GM12878 (cell line): Measurements from ENCODE around the gene DOHH. TPM values are rescaled to one million over a fixed set of nuclear protein-coding genes. Genes with fewer than 3 reads are reported as not detected.
A peak's percentile ranks its signal among the peaks of the same experiment; 100 is the strongest.

Experiments used
- CEBPZ ChIP-seq: fragments of 150-350 bp; IDR thresholded peaks from 2 replicates; pipeline ENCODE4 v1.6.1; 2016; ENCODE audit warnings: low read depth, low read length
- CREB1 ChIP-seq: IDR thresholded peaks from 2 replicates; pipeline ENCODE4 v1.6.1; 2012; ENCODE audit warnings: low read depth, mild to moderate bottlenecking, inconsistent platforms
- FOS ChIP-seq: IDR thresholded peaks from 3 replicates; pipeline ENCODE4 v1.6.1; 2011; ENCODE audit warnings: borderline replicate concordance; ENCODE audit not compliant: insufficient read length; ENCODE audit errors: extremely low read depth
- HDGF ChIP-seq: fragments of 450-650 bp; IDR thresholded peaks from 2 replicates; pipeline ENCODE4 v1.6.1; 2016; ENCODE audit warnings: antibody characterized with exemption
- IRF3 ChIP-seq: fragments of 450-650 bp; IDR thresholded peaks from 2 replicates; pipeline ENCODE4 v1.6.1; 2014; ENCODE audit warnings: mild to moderate bottlenecking
- JUND ChIP-seq: IDR thresholded peaks from 2 replicates; pipeline ENCODE4 v1.6.1; 2012; ENCODE audit warnings: low read depth, mild to moderate bottlenecking, low read length, improper control_type of control experiment, moderate library complexity
- MXI1 ChIP-seq: fragments of 150-350 bp; IDR thresholded peaks from 2 replicates; pipeline ENCODE4 v1.6.1; 2011; ENCODE audit warnings: low read depth, mild to moderate bottlenecking, inconsistent platforms, low read length, improper control_type of control experiment
- NBN ChIP-seq: fragments of 450-650 bp; IDR thresholded peaks from 2 replicates; pipeline ENCODE4 v1.6.1; 2016
- PAX8 ChIP-seq: fragments of 450-650 bp; IDR thresholded peaks from 2 replicates; pipeline ENCODE4 v1.6.1; 2017; ENCODE audit warnings: mild to moderate bottlenecking, moderate library complexity
- RAD51 ChIP-seq: fragments of 450-650 bp; IDR thresholded peaks from 2 replicates; pipeline ENCODE4 v1.6.1; 2016; ENCODE audit warnings: moderate library complexity, mild to moderate bottlenecking, inconsistent platforms
- RELB ChIP-seq: fragments of 450-650 bp; IDR thresholded peaks from 2 replicates; pipeline ENCODE4 v1.6.1; 2017; ENCODE audit warnings: low read depth, mild to moderate bottlenecking, moderate library complexity
- SIX5 ChIP-seq: IDR thresholded peaks from 2 replicates; pipeline ENCODE4 v1.6.1; 2011; ENCODE audit warnings: mild to moderate bottlenecking, low read depth, low read length, moderate library complexity; ENCODE audit not compliant: severe bottlenecking
- SUPT20H ChIP-seq: IDR thresholded peaks from 2 replicates; pipeline ENCODE4 v1.6.1; 2011; ENCODE audit warnings: low read depth, mild to moderate bottlenecking, low read length, moderate library complexity, borderline replicate concordance; ENCODE audit not compliant: control insufficient read depth
- ZBTB4 ChIP-seq: fragments of 450-650 bp; formaldehyde crosslinking; IDR thresholded peaks from 2 replicates; pipeline ENCODE4 v1.4.0; 2022; ENCODE audit warnings: mild to moderate bottlenecking, moderate library complexity
- ZNF274 ChIP-seq: IDR thresholded peaks from one replicate; pipeline ENCODE4 v1.8.0; 2011; ENCODE audit not compliant: insufficient read length, insufficient read depth
- ZNF687 ChIP-seq: fragments of 450-650 bp; IDR thresholded peaks from 2 replicates; pipeline ENCODE4 v1.6.1; 2017; ENCODE audit warnings: mild to moderate bottlenecking, moderate library complexity
- polyA plus RNA-seq, 11 experiments: library from polyadenylated mRNA; depleted of rRNA in 4 of 11; unstranded in 6 of 11; stranded (reverse) in 5 of 11; fragments of >200 nt; fragmentation: Nextera tagmentation in 4 of 11; fragmentation: Illumina TruSeq in 1 of 11; extraction: Ambion mirVana in 4 of 11; extraction: Trizol in 1 of 11; gene quantifications; 1 replicate in 1 of 11; 2 replicates in 10 of 11; pipeline versions ENCODE4 v1.2.1 to v1.2.3, GENCODE V29; 2011 to 2016; ENCODE audit warnings: inconsistent platforms in 2 of 11, missing spikeins in 2 of 11, low read depth in 1 of 11
- total RNA-seq, 4 experiments: library from RNA; depleted of rRNA in 3 of 4; stranded (reverse); fragments of >200 nt in 3 of 4; fragmentation: Illumina TruSeq in 1 of 4; extraction: Trizol in 1 of 4; gene quantifications; 2 replicates each; pipeline versions ENCODE4 v1.2.1 to v1.2.3, GENCODE V29; 2013 to 2021

The DOHH gene
- total and polyA plus RNA-seq, 10 of the 15 experiments (the other 5 are each of a cell fraction or from before 2014, with no cell fraction given) = 0.11 to 28.6 (median 11.7) TPM

- TF ChIP-seq CREB1 (no peak; the same call in 1 of the 2 replicates), RAD51 (peak; percentile 97), NBN (peak; percentile 93; the same call in 1 of the 2 replicates), JUND (peak; percentile 99), IRF3 (peak; percentile 67), RELB (peak; percentile 99), ZNF687 (peak; percentile 52; the same call in 1 of the 2 replicates), SIX5 (peak; percentile 69), ZBTB4 (no peak), ZNF274 (no peak), MXI1 (peak; percentile 87), PAX8 (no peak), CEBPZ (no peak), HDGF (peak; percentile 26; the same call in 1 of the 2 replicates), FOS (no peak), SUPT20H (no peak)
These were observed at the start of gene DOHH (continued) for GRCh38 chr19:3500429-3501101.
